ENCODE measurements around the gene CPNE5.

- TF ChIP-seq CBX5 (IDR thresholded peaks at IDR 0.05; ENCODE audit: borderline replicate concordance, low read depth) (no peak), ATF3 (IDR thresholded peaks at IDR 0.05) (no peak), ATF3 (CRISPR knock-in tag; conservative IDR thresholded peaks at IDR 0.05) (no peak), FOXJ3 (CRISPR knock-in tag; IDR thresholded peaks at IDR 0.05) (no peak), RAD21 (CRISPR knock-in tag; conservative IDR thresholded peaks at IDR 0.05 in 1 of 2, IDR thresholded peaks at IDR 0.05 in 1 of 2) (no peak), SIRT6 (IDR thresholded peaks at IDR 0.05; ENCODE audit: low read depth, low read length) (no peak), ZNF717 (CRISPR knock-in tag; IDR thresholded peaks at IDR 0.05) (no peak), E4F1 (CRISPR knock-in tag; IDR thresholded peaks at IDR 0.05; ENCODE audit: borderline replicate concordance) (no peak), FOS (IDR thresholded peaks at IDR 0.05; ENCODE audit: extremely low read depth, insufficient read length) (no peak), TBL1XR1 (IDR thresholded peaks at IDR 0.05; ENCODE audit: low read length in 2 of 2) (no peak), ZNF324 (CRISPR knock-in tag; IDR thresholded peaks at IDR 0.05) (no peak)
- TF ChIP-seq, protein P1, sequence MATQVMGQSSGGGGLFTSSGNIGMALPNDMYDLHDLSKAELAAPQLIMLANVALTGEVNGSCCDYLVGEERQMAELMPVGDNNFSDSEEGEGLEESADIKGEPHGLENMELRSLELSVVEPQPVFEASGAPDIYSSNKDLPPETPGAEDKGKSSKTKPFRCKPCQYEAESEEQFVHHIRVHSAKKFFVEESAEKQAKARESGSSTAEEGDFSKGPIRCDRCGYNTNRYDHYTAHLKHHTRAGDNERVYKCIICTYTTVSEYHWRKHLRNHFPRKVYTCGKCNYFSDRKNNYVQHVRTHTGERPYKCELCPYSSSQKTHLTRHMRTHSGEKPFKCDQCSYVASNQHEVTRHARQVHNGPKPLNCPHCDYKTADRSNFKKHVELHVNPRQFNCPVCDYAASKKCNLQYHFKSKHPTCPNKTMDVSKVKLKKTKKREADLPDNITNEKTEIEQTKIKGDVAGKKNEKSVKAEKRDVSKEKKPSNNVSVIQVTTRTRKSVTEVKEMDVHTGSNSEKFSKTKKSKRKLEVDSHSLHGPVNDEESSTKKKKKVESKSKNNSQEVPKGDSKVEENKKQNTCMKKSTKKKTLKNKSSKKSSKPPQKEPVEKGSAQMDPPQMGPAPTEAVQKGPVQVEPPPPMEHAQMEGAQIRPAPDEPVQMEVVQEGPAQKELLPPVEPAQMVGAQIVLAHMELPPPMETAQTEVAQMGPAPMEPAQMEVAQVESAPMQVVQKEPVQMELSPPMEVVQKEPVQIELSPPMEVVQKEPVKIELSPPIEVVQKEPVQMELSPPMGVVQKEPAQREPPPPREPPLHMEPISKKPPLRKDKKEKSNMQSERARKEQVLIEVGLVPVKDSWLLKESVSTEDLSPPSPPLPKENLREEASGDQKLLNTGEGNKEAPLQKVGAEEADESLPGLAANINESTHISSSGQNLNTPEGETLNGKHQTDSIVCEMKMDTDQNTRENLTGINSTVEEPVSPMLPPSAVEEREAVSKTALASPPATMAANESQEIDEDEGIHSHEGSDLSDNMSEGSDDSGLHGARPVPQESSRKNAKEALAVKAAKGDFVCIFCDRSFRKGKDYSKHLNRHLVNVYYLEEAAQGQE (IDR thresholded peaks at IDR 0.05; ENCODE audit: borderline replicate concordance), result no peak
- TF ChIP-seq, protein P1 (CRISPR knock-in tag; IDR thresholded peaks at IDR 0.05; ENCODE audit: low read depth), result no peak
Measured at GRCh38 chr6:36855750-36856149, 16.5 kb upstream of the CPNE5 start.
